Activated CD4-positive, alpha-beta T cell treated with anti-CD3 and anti-CD28 coated beads, Interleukin-2, amount 10 ng/mL, durations not matched to agents 7 days and 5 days (primary cell): ENCODE data around the gene GRK5. TPM values are rescaled to one million over a fixed set of nuclear protein-coding genes. Genes with fewer than 3 reads are reported as not detected.
A peak's percentile ranks its signal among the peaks of the same experiment; 100 is the strongest.

ENCODE experiments used
- CTCF ChIA-PET: fragments of 350-600 bp; sonication (Branson Sonifier 250); formaldehyde crosslinking; loops from one replicate; lab custom pipeline; 2021; ENCODE audit warnings: antibody characterized with exemption; lab: Charles Lee
- POLR2A ChIA-PET: fragments of 350-600 bp; sonication (Branson Sonifier 250); formaldehyde crosslinking; loops from one replicate; lab custom pipeline; 2021; ENCODE audit warnings: antibody characterized with exemption; lab: Charles Lee
- DNase-seq: peaks from one replicate; pipeline ENCODE4 v3.0.0-alpha.2; 2020
- H3K27ac Mint-ChIP-seq: one replicate; pipeline ENCODE4 v1.8.0; 2021; ENCODE audit warnings: mild to moderate bottlenecking, moderate library complexity, mixed read lengths
- H3K27me3 Mint-ChIP-seq: one replicate; pipeline ENCODE4 v1.8.0; 2021; ENCODE audit warnings: mixed read lengths
- H3K36me3 Mint-ChIP-seq: one replicate; pipeline ENCODE4 v1.8.0; 2021; ENCODE audit warnings: low read depth, mixed read lengths
- H3K4me1 Mint-ChIP-seq: one replicate; pipeline ENCODE4 v1.8.0; 2021; ENCODE audit warnings: mixed read lengths
- H3K4me3 Mint-ChIP-seq: one replicate; pipeline ENCODE4 v1.8.0; 2021; ENCODE audit warnings: mild to moderate bottlenecking, moderate library complexity, mixed read lengths
- H3K9me3 Mint-ChIP-seq: one replicate; pipeline ENCODE4 v1.8.0; 2021; ENCODE audit warnings: mixed read lengths
- total RNA-seq, 2 experiments: library from RNA; stranded (reverse); gene quantifications; one replicate each; pipeline ENCODE4 v1.2.3, GENCODE V29; 2021

Gene GRK5
- total RNA-seq, 2 experiments from 2014 or later: 26.0 to 27.5 TPM

GRCh38 chr10:119368991-119369869 is 161.9 kb downstream of the GRK5 start:
- no peak for DNase-seq
- Mint-ChIP-seq H3K4me1 (peaks cover 26% of the 10 kb centered on the region), H3K27me3 (no peaks in the 10 kb centered on the region), H3K27ac (peak overlapping the region; percentile 19), H3K4me3 (no peak overlapping the region), H3K36me3 (no peaks in the 10 kb centered on the region), H3K9me3 (no peaks in the 10 kb centered on the region)
- ChIA-PET CTCF (no interaction called here), POLR2A (no interaction called here)

- H3K4me3 Mint-ChIP-seq: no peak overlapping the region
These were observed 162.9 kb downstream of the GRK5 start for GRCh38 chr10:119370111-119370741.

GRCh38 chr10:119370972-119371703 is 163.8 kb downstream of the GRK5 start:
- Mint-ChIP-seq H3K4me1 (peaks cover 26% of the 10 kb centered on the region), H3K9me3 (no peaks in the 10 kb centered on the region), H3K27me3 (no peaks in the 10 kb centered on the region), H3K4me3 (no peak overlapping the region), H3K27ac (no peak overlapping the region), H3K36me3 (no peaks in the 10 kb centered on the region)
- DNase-seq: no peak
- ChIA-PET POLR2A (no interaction called here), CTCF (interaction anchor here (0.9 kb wide), 1 partner anchor 45 kb away, joined by 3 read pairs; no protein-coding TSS in a partner anchor)

More at GRCh38 chr10:119370111-119370741, 162.9 kb downstream of the GRK5 start:
- H3K9me3 Mint-ChIP-seq: no peaks in the 10 kb centered on the region
- peaks cover 26% of the 10 kb centered on the region for H3K4me1 Mint-ChIP-seq
- POLR2A ChIA-PET: no interaction called here
- no peaks in the 10 kb centered on the region for H3K27me3 Mint-ChIP-seq
- H3K36me3 Mint-ChIP-seq: no peaks in the 10 kb centered on the region
- no peak for DNase-seq
- CTCF ChIA-PET: interaction anchor here (0.6 kb wide), 1 partner anchor 435 kb away, joined by 4 read pairs; no protein-coding TSS in a partner anchor
- peak overlapping the region; percentile 47 for H3K27ac Mint-ChIP-seq

GRCh38 chr10:119371704-119372663 is 164.6 kb downstream of the GRK5 start:
- no peak for DNase-seq
- no peaks in the 10 kb centered on the region for H3K9me3 Mint-ChIP-seq

GRCh38 chr10:119373294-119374102 is 166.1 kb downstream of the GRK5 start:
- no peak overlapping the region for H3K4me3 Mint-ChIP-seq
- no peaks in the 10 kb centered on the region for H3K9me3 Mint-ChIP-seq
- no peak for DNase-seq
- ChIA-PET CTCF (no interaction called here), POLR2A (no interaction called here)
- peaks cover 22% of the 10 kb centered on the region for H3K4me1 Mint-ChIP-seq
- H3K27ac Mint-ChIP-seq: no peak overlapping the region
- H3K27me3 Mint-ChIP-seq: no peaks in the 10 kb centered on the region
- H3K36me3 Mint-ChIP-seq: no peaks in the 10 kb centered on the region

More at GRCh38 chr10:119371704-119372663, 164.6 kb downstream of the GRK5 start:
- no peak overlapping the region for H3K27ac Mint-ChIP-seq
- ChIA-PET CTCF (interaction anchor here (0.9 kb wide), 1 partner anchor 44 kb away, joined by 3 read pairs; no protein-coding TSS in a partner anchor), POLR2A (no interaction called here)
- no peak overlapping the region for H3K4me3 Mint-ChIP-seq
- no peaks in the 10 kb centered on the region for H3K36me3 Mint-ChIP-seq
- H3K27me3 Mint-ChIP-seq: no peaks in the 10 kb centered on the region
- peaks cover 26% of the 10 kb centered on the region for H3K4me1 Mint-ChIP-seq

- POLR2A ChIA-PET: no interaction called here
- H3K4me3 Mint-ChIP-seq: no peak overlapping the region
- no peaks in the 10 kb centered on the region for H3K9me3 Mint-ChIP-seq
- no peaks in the 10 kb centered on the region for H3K27me3 Mint-ChIP-seq
- no peak overlapping the region for H3K27ac Mint-ChIP-seq
- peaks cover 15% of the 10 kb centered on the region for H3K4me1 Mint-ChIP-seq
- H3K36me3 Mint-ChIP-seq: no peaks in the 10 kb centered on the region
- CTCF ChIA-PET: interaction anchor here (1.1 kb wide), 1 partner anchor 27 kb away, joined by 3 read pairs; no protein-coding TSS in a partner anchor
- DNase-seq: no peak
These were observed 166.9 kb downstream of the GRK5 start for GRCh38 chr10:119374236-119374635.

GRCh38 chr10:119375574-119376272 is 168.4 kb downstream of the GRK5 start:
- no peaks in the 10 kb centered on the region for H3K27me3 Mint-ChIP-seq
- no peak overlapping the region for H3K27ac Mint-ChIP-seq
- peaks cover 2% of the 10 kb centered on the region for H3K4me1 Mint-ChIP-seq
- ChIA-PET POLR2A (no interaction called here), CTCF (interaction anchor here (0.6 to 0.7 kb wide), 2 partner anchors 9 to 64 kb away, joined by 3 read pairs; no protein-coding TSS in a partner anchor)
- no peak for DNase-seq
- no peak overlapping the region for H3K4me3 Mint-ChIP-seq
- H3K36me3 Mint-ChIP-seq: peaks cover 5% of the 10 kb centered on the region
- H3K9me3 Mint-ChIP-seq: no peaks in the 10 kb centered on the region

- CTCF ChIA-PET: no interaction called here
- H3K4me1 Mint-ChIP-seq: peaks cover 4% of the 10 kb centered on the region
- H3K9me3 Mint-ChIP-seq: no peaks in the 10 kb centered on the region
- peaks cover 15% of the 10 kb centered on the region for H3K36me3 Mint-ChIP-seq
- H3K4me3 Mint-ChIP-seq: no peak overlapping the region
- no peak for DNase-seq
- POLR2A ChIA-PET: no interaction called here
- H3K27me3 Mint-ChIP-seq: no peaks in the 10 kb centered on the region
- H3K27ac Mint-ChIP-seq: no peak overlapping the region
These were observed 170.1 kb downstream of the GRK5 start for GRCh38 chr10:119377451-119377957.

- Mint-ChIP-seq H3K36me3 (peaks cover 20% of the 10 kb centered on the region), H3K27ac (no peak overlapping the region), H3K27me3 (no peaks in the 10 kb centered on the region), H3K9me3 (no peaks in the 10 kb centered on the region), H3K4me3 (no peak overlapping the region), H3K4me1 (peaks cover 7% of the 10 kb centered on the region)
- POLR2A ChIA-PET: no interaction called here
- DNase-seq: no peak
- CTCF ChIA-PET: no interaction called here
These were observed 170.8 kb downstream of the GRK5 start for GRCh38 chr10:119377958-119378736.

GRCh38 chr10:119378737-119379067 is 171.3 kb downstream of the GRK5 start:
- peaks cover 25% of the 10 kb centered on the region for H3K36me3 Mint-ChIP-seq
- H3K9me3 Mint-ChIP-seq: no peaks in the 10 kb centered on the region
- ChIA-PET CTCF (no interaction called here), POLR2A (no interaction called here)
- DNase-seq: no peak
- H3K4me3 Mint-ChIP-seq: no peak overlapping the region
- no peak overlapping the region for H3K27ac Mint-ChIP-seq
- no peaks in the 10 kb centered on the region for H3K27me3 Mint-ChIP-seq
- peaks cover 13% of the 10 kb centered on the region for H3K4me1 Mint-ChIP-seq
